Mesodermal cell (in vitro differentiated cells): ENCODE measurements around the gene CLEC19A.
"Not testable (repeated sequence)": the region's sequence is repeated elsewhere in the genome, so short reads cannot be mapped to it uniquely, and the experiment has no call there.

Experiments
- H3K27ac ChIP-seq: 2 replicates; pipeline ENCODE4 v1.7.0; 2013; ENCODE audit warnings: mild to moderate bottlenecking, low read depth, low read length, moderate library complexity; ENCODE audit not compliant: severe bottlenecking
- H3K36me3 ChIP-seq: 2 replicates; pipeline ENCODE4 v1.7.1; 2013; ENCODE audit warnings: mild to moderate bottlenecking, low read length, moderate library complexity; ENCODE audit not compliant: control insufficient read depth, insufficient read depth
- H3K4me1 ChIP-seq: one replicate; pipeline ENCODE4 v1.7.1; 2013; ENCODE audit warnings: mild to moderate bottlenecking, low read length; ENCODE audit not compliant: insufficient read depth, control insufficient read depth, poor library complexity, severe bottlenecking
- H3K4me3 ChIP-seq: 2 replicates; pipeline ENCODE4 v1.7.0; 2013; ENCODE audit warnings: low read length, control low read depth, mild to moderate bottlenecking; ENCODE audit not compliant: insufficient read depth, poor library complexity, severe bottlenecking; ENCODE audit errors: extremely low read depth
- H3K9me3 ChIP-seq: 2 replicates; pipeline ENCODE4 v1.7.1; 2013; ENCODE audit warnings: mild to moderate bottlenecking, low read length, moderate library complexity; ENCODE audit not compliant: control insufficient read depth
- WGBS, 2 experiments: methylation state at CpG; one replicate each; pipeline ENCODE4 v1.1.5; 2013; ENCODE audit warnings: missing lambda C conversion rate in 2 of 2; ENCODE audit not compliant: insufficient coverage in 2 of 2; 5-methylcytosine and 5-hydroxymethylcytosine counted together

The CLEC19A gene

DNA sequence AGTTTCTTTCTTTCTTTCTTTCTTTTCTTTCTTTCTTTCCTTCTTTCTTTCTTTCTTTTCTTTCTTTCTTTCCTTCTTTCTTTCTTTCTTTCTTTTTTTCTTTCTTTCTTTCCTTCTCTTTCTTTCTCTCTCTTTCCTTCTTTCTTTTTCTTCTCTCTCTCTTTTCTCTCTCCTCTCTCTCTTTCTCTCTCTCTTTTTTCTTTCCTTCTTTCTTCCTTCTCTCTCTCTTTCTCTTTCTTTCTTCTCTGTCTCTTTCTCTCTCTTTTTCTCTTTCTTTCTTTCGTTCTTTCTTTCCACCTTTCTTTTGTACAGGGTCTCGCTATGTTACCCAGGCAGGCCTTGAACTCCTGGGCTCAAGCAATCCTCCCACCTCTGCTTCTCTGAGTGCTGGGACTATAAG, 35.7 kb downstream of the CLEC19A start:
- not testable (repeated sequence) for H3K27ac ChIP-seq, H3K4me1 ChIP-seq, H3K4me3 ChIP-seq, H3K36me3 ChIP-seq, H3K9me3 ChIP-seq
- 86 to 92% methylated on average over 2 of the region's 2 CpGs for WGBS, 2 experiments

GRCh38 chr16:19323596-19323995, 38.1 kb downstream of the CLEC19A start:
- H3K9me3 ChIP-seq: peaks cover 2% of the 10 kb centered on the region
- H3K4me3 ChIP-seq: no peak overlapping the region
- 58% methylated on average over 2 of the region's 3 CpGs; no CpG with 5 or more reads in 1 of the 2 experiments for WGBS, 2 experiments
- H3K27ac ChIP-seq: peak overlapping the region; percentile 6
- no peaks in the 10 kb centered on the region for H3K4me1 ChIP-seq
- no peaks in the 10 kb centered on the region for H3K36me3 ChIP-seq

DNA sequence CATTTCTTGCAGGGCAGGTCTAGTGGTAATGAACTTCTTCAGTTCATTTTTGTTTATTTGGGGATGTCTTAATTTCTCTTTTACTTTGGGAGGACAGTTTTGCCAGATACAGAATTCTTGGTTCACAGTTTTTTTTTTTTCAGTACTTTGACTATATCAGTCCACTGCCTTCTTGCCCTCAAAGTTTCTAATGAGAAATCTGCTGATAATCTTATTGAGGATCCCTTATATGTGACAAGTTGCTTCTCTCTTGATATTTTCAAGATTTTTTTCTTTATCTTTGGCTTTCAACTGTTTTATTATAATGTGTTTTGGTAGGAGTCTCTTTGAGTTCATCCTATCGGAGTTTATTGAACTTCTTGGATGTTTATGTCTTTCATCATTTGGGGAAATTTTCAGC, 42.8 kb downstream of the CLEC19A start:
- Histone ChIP-seq H3K4me3 (no peak overlapping the region), H3K4me1 (peaks cover 12% of the 10 kb centered on the region)
- WGBS, 2 experiments: no CpG with 5 or more reads among the region's 1 CpG

GRCh38 chr16:19329932-19330331, 44.4 kb downstream of the CLEC19A start:
- Histone ChIP-seq H3K4me3 (no peak overlapping the region), H3K36me3 (no peaks in the 10 kb centered on the region), H3K4me1 (peaks cover 12% of the 10 kb centered on the region), H3K27ac (peak overlapping the region; percentile 37), H3K9me3 (peaks cover 9% of the 10 kb centered on the region)
- WGBS, 2 experiments: no CpG with 5 or more reads among the region's 1 CpG

More for the DNA sequence above, 42.8 kb downstream of the CLEC19A start:
- Histone ChIP-seq H3K27ac (no peak overlapping the region), H3K36me3 (no peaks in the 10 kb centered on the region), H3K9me3 (peaks cover 9% of the 10 kb centered on the region)

DNA sequence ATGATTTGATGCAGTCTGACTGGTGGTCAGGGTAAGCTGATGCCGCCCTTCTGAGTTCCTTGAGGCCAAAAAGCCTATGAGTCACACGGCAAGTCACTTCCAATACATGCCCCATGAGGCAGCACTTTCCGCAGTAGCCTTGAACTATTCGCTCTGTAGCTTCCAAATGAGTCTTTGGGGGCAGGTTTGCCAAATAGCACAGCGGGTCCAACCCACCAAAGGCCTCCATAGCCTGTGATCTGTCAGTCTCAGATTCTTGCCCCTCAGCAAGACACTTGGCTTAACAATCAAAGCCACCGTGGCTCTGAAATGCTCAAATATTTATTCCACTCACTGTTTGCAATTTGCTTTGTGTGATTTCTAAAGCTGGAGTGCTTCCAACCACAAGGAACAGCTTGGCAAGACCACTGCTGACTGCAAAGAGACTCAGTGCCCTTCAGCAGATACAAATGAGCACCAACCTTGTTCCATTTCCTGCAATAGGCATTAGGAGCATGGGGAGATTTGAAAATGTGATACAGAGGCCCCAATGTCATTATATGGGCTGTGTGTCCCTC, 45.4 kb downstream of the CLEC19A start:
- H3K9me3 ChIP-seq: peaks cover 9% of the 10 kb centered on the region
- peak overlapping the region; percentile 72 for H3K27ac ChIP-seq
- peaks cover 12% of the 10 kb centered on the region for H3K4me1 ChIP-seq
- H3K4me3 ChIP-seq: no peak overlapping the region
- WGBS, 2 experiments: 74 to 79% methylated on average over 5 to 6 of the region's 6 CpGs
- no peaks in the 10 kb centered on the region for H3K36me3 ChIP-seq

- peaks cover 12% of the 10 kb centered on the region for H3K4me1 ChIP-seq
- 87 to 100% methylated on average over 3 of the region's 4 CpGs for WGBS, 2 experiments
- no peak overlapping the region for H3K27ac ChIP-seq
- no peaks in the 10 kb centered on the region for H3K36me3 ChIP-seq
- H3K9me3 ChIP-seq: peaks cover 9% of the 10 kb centered on the region
- no peak overlapping the region for H3K4me3 ChIP-seq
Observed at GRCh38 chr16:19331794-19332193, 46.3 kb downstream of the CLEC19A start.

DNA sequence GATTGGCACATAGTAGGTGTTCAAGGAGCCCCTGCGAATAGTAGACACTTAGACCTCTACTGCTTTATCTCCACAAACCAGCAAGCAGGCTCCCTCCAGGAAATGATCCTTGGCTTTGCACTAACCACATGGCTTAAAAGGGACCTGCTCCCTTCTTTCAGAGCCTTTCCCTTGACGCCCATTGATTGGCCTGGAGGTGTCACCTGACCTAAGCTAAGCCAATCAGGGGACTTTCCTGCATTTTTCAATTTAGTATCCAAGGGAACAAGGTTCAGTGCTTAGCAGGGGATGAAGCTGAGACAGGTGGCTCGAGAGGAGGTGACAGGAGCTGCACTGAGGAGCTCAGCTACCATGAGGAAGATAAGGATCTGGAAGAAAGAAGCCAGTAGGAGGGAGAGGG, 52.8 kb downstream of the CLEC19A start:
- H3K4me3 ChIP-seq: no peak overlapping the region
- 90 to 94% methylated on average over 2 to 3 of the region's 3 CpGs for WGBS, 2 experiments
- H3K27ac ChIP-seq: no peak overlapping the region
- H3K9me3 ChIP-seq: no peaks in the 10 kb centered on the region
- H3K36me3 ChIP-seq: no peaks in the 10 kb centered on the region
- H3K4me1 ChIP-seq: no peaks in the 10 kb centered on the region

GRCh38 chr16:19344224-19344801, 58.8 kb downstream of the CLEC19A start:
- peaks cover 10% of the 10 kb centered on the region for H3K4me1 ChIP-seq
- H3K4me3 ChIP-seq: no peak overlapping the region
- H3K9me3 ChIP-seq: no peaks in the 10 kb centered on the region
- no peaks in the 10 kb centered on the region for H3K36me3 ChIP-seq
- WGBS, 2 experiments: 82 to 83% methylated on average over 7 to 8 of the region's 9 CpGs
- no peak overlapping the region for H3K27ac ChIP-seq

DNA sequence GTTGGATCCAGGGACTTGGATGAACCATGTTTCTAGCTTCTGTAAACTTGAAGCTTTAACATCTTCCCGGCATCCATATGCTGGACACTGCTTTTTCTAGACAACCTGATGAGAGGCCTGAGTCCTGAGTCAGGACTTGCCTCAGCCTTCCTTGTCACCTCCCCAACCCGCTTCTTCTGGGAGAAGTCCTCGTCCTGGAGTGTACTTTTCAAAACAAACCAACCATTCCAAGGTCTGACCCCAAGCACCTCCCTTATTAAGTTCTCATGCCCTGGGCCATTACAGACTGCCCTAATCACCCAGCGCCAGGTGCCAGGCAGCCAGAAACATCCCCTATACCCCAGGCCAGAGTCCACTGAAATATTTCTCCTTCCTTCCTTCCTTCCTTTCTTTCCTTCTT, 59.4 kb downstream of the CLEC19A start:
- WGBS, 2 experiments: 64 to 77% methylated on average over 2 to 4 of the region's 4 CpGs
- H3K27ac ChIP-seq: no peak overlapping the region
- H3K4me3 ChIP-seq: no peak overlapping the region
- no peaks in the 10 kb centered on the region for H3K9me3 ChIP-seq
- no peaks in the 10 kb centered on the region for H3K36me3 ChIP-seq
- H3K4me1 ChIP-seq: peaks cover 10% of the 10 kb centered on the region

DNA sequence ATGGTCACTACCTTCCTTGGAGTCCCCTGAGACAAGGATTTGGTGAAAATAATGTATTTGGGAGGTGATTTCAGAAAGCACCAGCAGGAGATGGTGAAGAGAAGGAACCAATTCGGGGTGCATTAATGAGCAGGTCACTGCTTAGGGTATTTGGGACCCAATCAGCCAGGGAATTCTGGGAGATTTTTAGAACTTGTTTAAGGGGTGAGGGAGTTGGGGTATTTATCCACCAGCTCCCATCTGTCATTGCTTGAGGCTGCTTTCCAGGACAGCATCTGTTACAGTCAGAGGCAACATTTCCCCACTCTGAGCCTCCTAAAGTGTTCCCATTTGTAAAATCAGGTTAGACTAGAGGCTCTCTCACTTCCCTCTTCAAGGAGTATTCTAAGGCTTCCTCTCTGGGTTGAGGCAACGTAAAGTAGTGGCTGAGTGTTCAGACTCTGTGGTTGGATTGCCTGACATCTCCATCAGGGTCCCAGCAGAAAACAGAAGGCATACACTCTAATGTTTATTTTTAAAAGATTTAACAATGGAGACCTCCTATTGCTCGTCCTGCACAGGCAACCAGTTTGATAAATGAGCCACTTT, 60.9 kb downstream of the CLEC19A start:
- no peak overlapping the region for H3K27ac ChIP-seq
- no peaks in the 10 kb centered on the region for H3K9me3 ChIP-seq
- no peaks in the 10 kb centered on the region for H3K36me3 ChIP-seq
- peaks cover 10% of the 10 kb centered on the region for H3K4me1 ChIP-seq
- 0 to 50% methylated on average over 1 to 2 of the region's 3 CpGs for WGBS, 2 experiments
- H3K4me3 ChIP-seq: no peak overlapping the region

- Histone ChIP-seq H3K27ac (no peak overlapping the region), H3K36me3 (no peaks in the 10 kb centered on the region), H3K9me3 (no peaks in the 10 kb centered on the region), H3K4me3 (no peak overlapping the region), H3K4me1 (peaks cover 10% of the 10 kb centered on the region)
- WGBS, 2 experiments: 85 to 93% methylated on average over 3 to 4 of the region's 6 CpGs
Observed at GRCh38 chr16:19348125-19348524, 62.6 kb downstream of the CLEC19A start.
